ENCODE results near the gene CLEC10A.
"Not testable (repeated sequence)": the region's sequence is repeated elsewhere in the genome, so short reads cannot be mapped to it uniquely, and the experiment has no call there.

CLEC10A gene

DNA sequence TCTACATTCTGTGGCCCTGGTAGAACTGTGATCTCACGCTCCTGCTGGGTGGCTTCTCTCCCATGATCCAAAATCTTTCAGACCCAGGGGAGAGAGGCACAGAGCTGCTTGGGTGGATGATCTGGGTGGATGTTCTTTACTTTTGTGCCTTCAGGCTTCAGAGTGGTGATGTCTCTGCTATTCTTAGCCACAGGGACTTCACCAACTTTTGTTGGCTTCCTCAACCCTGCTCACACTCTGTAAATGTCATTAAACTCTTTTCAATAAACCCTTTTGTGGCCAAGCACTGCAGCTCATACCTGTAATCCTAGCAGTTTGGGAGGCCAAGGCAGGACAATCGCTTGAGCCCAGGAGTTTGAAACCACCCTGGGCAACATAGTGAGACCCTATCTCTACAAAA lies 7.6 kb downstream of the CLEC10A start:
- no peak for DNase-seq (ENCODE audit: low read depth in 3 of 3)

DNA sequence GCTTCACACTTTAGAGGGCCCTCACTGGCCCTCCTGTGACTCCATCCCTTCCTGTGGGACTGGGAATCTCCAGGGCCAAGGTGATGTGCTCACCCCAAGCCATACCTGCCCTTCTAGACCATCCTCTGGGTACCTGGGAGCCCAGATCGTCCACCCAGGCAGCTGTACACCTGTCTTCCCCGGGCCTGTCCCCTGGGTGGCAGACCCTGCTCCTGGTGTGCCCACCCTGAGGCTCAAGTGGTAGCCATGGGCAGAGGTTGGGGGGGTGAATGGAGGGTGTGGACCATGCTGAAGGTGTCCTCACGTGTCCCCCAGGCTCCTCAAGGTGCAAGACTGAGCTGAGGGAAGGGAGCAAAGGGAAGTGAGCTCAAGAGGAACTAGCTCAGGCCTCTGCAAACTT lies 9.3 kb downstream of the CLEC10A start:
- DNase-seq (ENCODE audit: low read depth in 3 of 3), result no peak

- no peak for DNase-seq (ENCODE audit: low read depth in 3 of 3)
Measured at GRCh38 chr17:7068268-7068667, 11.8 kb downstream of the CLEC10A start.

DNA sequence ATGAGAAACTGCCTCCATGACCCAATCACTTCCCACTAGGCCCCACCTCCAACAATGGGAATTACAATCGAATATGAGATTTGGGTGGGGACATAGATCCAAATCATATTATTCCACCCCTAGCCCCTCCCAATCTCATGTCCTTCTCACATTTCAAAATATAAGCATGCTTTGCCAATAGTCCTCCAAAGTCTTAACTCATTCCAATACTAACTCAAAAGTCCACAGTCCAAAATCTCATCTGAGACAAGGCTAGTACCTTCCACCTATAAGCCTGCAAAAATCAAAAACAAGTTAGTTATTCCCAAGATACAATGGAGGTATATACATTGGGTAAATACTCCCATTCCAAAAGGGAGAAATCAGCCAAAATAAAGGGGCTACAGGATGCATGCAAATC lies 12.9 kb downstream of the CLEC10A start:
- DNase-seq (ENCODE audit: low read depth in 3 of 3), result no peak

DNA sequence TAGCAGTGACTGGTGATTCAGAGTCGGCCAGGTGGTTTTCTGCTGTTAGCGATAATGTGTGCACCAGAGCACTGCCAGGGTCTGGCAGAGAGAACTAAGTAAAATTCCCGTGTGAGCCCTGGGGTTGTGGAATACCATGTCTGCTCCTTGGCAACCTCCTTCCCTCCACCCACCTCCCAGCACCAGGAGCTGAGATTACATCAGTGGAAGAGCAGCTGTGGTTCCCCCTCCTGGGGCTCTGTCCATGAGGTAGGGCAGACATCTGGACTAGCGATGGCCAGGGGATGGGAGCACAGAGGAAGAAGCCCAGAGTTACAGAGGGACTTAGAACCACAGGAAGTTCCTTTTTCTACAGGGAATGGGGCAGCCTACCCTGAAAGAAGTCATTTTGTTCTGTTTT lies 15.8 kb downstream of the CLEC10A start:
- DNase-seq (ENCODE audit: low read depth in 3 of 3), result no peak

DNA sequence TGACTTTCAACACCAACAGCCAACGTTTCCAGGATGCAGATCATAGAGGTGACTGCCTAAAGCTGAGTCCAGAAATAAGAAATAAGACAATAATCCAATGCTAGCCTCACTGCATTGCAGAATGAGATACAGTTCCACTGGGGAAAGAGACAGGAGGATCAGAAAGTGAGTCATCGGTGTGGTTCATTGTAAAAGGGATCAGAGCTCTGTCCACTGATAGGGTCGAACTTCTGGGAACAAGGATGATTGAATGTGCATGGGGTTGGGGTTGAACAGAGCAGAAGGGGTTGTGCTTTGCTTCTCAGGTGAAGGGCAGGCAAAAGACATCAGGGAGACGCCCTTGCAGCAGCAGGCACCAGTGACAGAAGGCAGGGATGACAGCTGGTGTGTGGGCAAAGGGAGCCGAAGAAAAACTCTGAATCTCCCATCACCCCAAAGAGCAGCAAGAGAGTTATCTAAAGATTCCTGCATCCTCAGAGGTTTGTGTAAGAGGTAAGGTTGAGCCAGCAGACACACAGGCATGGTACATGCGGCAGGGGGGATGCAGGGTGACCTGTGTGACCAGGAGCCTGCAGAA lies 16.4 kb downstream of the CLEC10A start:
- no peak for DNase-seq (ENCODE audit: low read depth in 3 of 3)

DNA sequence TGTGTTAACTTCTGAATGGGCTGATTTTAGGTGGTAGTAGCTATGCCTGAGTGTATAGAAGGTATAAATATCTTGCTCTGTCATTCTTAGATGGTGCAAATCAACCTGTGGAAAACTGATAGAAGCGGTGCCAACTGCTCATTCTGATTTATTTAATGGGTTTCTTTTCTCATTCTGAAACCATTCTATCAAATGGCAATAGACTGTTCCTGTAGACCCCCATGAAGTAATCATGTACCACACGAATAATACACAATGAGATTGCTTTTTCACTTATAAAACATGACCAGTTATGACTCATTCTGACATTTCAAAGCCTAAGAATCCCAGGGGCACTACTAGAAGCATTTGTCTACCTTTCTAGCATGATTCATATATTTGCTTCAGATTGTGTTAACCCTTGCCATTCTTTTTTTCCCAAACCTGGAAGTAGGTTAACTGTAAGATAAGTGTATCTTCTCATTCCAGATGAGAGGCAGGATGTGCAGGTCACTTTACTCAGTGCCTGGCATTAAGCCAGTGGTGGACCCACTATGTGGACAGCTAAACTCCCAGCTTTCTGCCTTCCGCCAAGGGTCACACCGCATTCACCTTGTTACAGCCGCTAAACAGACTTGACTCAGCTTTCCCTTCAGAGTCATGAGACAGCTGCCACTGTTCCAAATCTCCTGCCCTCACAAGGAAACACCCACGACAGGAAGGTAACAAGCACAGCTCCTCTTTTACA lies 19.7 kb downstream of the CLEC10A start:
- peak in 1 of 3 experiments; percentile 53 for DNase-seq (ENCODE audit: low read depth in 3 of 3)

GRCh38 chr17:7058831-7059447 lies 21.1 kb downstream of the CLEC10A start:
- no peak for DNase-seq (ENCODE audit: low read depth in 3 of 3)

DNA sequence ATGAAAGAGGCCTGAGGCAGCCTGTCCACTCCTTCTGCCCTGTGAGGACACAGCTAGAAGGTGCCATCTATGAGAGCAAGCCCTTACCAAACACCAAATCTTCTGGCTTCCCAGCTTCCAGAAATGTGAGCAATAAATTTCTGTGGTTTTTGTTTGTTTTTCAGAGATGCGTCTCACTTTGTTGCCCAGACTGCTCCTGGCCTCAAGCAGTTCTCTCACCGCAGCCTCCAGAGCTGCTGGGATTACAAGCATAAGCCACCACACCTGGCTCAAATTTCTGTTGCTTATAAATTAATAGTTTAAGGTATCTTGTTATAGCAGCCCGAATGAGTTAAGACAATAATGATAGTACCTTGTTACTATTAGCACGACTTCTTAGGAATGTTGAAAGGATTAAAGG lies 23.7 kb downstream of the CLEC10A start:
- DNase-seq (ENCODE audit: low read depth in 3 of 3), result no peak

DNA sequence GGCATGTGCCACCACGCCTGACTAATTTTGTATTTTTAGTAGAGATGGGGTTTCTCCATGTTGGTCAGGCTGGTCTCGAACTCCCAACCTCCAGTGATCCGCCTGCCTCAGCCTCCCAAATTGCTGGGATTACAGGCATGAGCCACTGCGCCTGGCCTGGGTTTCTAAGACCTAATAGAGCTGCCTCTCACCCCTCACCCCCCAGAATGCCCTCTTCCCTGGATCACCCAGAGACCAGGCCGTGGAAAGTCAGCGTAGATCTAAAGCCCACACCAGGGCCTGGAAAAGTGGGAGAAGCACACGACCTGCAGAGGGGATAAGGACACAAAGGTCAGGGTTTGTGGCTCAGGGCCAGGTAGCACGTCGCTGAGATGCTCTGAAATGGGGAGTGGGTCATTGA lies 29.5 kb downstream of the CLEC10A start:
- DNase-seq (ENCODE audit: low read depth in 3 of 3), result not testable (repeated sequence)

GRCh38 chr17:7048968-7049367 lies 31.1 kb downstream of the CLEC10A start:
- DNase-seq (ENCODE audit: low read depth in 3 of 3), result no peak

DNA sequence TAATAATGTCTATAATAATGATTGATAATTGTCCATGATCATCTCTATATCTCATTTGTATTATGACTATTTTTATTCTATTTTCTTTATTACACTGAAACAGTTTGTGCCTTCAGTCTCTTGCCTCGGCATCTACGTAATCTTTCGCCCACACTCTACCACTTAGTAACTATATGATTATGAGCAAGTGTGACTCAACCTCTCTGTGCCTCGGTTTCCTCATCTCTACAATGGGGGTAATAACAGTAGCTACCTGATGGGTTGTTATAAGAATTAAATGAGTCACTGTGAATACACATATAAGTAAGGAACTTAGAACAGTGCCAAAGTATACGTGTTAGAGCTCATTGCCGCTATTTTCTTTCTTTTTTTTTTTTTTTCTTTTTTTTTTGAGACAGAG lies 32.5 kb downstream of the CLEC10A start:
- DNase-seq (ENCODE audit: low read depth in 3 of 3), result no peak

GRCh38 chr17:7046725-7047397 lies 33.2 kb downstream of the CLEC10A start:
- DNase-seq (ENCODE audit: low read depth in 3 of 3), result peak in 1 of 3 experiments; percentile 60

- DNase-seq (ENCODE audit: low read depth in 3 of 3), result peak in 1 of 3 experiments; percentile 35
Measured at GRCh38 chr17:7046127-7046724, 33.8 kb downstream of the CLEC10A start.

- no peak for DNase-seq (ENCODE audit: low read depth in 3 of 3)
Measured at GRCh38 chr17:7045492-7046126, 34.4 kb downstream of the CLEC10A start.

DNA sequence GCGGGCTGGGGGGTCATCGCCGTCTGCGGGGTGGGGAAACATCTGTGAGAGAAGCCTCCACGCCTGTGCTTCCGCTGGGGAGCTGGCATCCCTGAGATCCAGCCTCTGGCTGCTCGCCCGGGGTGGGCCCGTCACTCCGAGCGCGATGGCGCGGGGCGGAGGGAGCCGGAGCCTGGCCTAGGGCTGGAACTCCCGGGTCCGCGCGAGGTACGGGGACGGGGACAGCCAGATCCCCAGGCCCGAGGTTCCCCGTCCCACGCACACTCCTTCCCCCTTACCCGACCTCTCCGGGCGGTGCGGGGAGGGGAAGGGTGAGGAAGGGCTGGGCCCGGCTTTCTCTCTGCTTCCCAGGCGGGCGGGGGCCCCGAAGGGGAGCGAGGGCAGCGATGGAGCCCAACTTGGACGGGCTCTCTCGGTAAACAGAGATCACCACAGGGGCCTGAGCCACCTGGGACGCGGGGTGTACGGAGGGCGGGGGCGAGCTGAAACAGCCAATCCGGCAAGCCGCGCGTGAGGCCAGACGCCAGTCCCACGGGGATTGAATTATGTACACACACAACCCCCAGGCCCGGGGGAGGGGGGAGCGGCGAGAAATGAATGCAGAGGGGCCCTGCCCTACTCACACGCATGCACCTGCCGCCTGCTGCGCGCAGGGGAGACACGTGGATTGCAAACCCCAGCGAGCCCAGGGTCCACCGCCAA lies 36.4 kb downstream of the CLEC10A start, which contains the start of gene SLC16A11:
Gene SLC16A11, minus strand, starts transcription at position 596 of the 702 bp plus-strand sequence. Its CDS starts 579 bp downstream, at position 17.
- peak in 1 of 3 experiments; percentile 46 for DNase-seq (ENCODE audit: low read depth in 3 of 3)

- no peak for DNase-seq (ENCODE audit: low read depth in 3 of 3)
Measured at GRCh38 chr17:7043182-7043496, 36.9 kb downstream of the CLEC10A start.

DNA sequence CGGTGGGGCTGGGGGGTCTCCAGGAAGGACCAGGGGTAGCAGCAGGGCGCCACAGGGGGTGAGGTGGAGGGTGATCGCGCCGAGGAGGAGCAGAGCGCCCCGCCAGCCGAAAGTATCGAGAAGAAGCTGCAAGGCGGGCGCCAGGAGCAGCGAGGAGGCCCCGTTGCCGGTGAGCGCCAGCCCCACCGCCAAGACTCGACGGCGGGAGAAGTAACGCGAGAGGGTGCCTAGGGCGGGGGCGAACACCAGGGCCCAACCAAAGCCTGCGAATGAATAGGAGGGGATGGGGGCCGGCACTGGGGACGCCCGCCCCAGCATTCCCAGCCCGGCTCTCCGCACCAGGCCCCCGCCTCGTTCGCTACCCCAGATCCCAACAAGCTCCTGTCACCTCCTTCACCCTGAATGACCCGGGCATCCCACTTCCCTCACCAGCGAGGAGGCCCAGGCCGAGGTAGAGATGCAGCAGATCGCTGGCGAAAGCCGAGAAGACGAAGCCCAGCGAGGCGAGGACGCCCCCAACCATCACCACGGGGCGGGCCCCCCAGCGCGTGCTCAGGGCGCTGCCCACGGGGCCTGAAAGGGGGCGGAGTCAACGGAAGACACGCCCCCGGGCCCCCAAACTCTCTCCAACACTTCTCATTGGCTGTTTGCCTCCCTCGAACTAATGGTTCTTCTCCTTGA lies 37.4 kb downstream of the CLEC10A start:
- DNase-seq (ENCODE audit: low read depth in 3 of 3), result peak in 1 of 3 experiments; percentile 40

- peak in 1 of 3 experiments; percentile 21 for DNase-seq (ENCODE audit: low read depth in 3 of 3)
Measured at GRCh38 chr17:7041607-7042500, 38.2 kb downstream of the CLEC10A start.
